HepG2 (cell line): Measurements from ENCODE around the gene SLC35F1. TPM values are rescaled to one million over a fixed set of nuclear protein-coding genes. Genes with fewer than 3 reads are reported as not detected.

Experiments
- FOXP1 ChIP-seq, 2 experiments: fragments of 450-650 bp in 1 of 2; IDR thresholded peaks; 2 replicates each; pipeline ENCODE4 v1.6.1; 2017 to 2018; ENCODE audit warnings: antibody characterized with exemption in 1 of 2
- ZBTB40 ChIP-seq, 2 experiments: fragments of 450-650 bp in 1 of 2; sonication (generic) in 1 of 2; formaldehyde crosslinking in 1 of 2; IDR thresholded peaks; 2 replicates each; pipeline versions ENCODE4 v1.6.1 to v1.8.0; 2016 to 2022; ENCODE audit warnings: antibody characterized with exemption in 1 of 2, mild to moderate bottlenecking in 1 of 2, missing genetic modification reagents in 1 of 2
- ZMYM2 ChIP-seq: sonication (generic); formaldehyde crosslinking; IDR thresholded peaks from 2 replicates; pipeline ENCODE4 v1.8.0; 2022; ENCODE audit warnings: mild to moderate bottlenecking, missing genetic modification reagents
- polyA plus RNA-seq, 8 experiments: library from polyadenylated mRNA; depleted of rRNA in 3 of 8; stranded (reverse) in 7 of 8; unstranded in 1 of 8; fragments of >200 nt; fragmentation: Illumina TruSeq in 4 of 8; extraction: Trizol in 4 of 8; gene quantifications; 2 replicates each; pipeline versions ENCODE4 v1.2.1 to v1.2.3, GENCODE V29; 2011 to 2016; ENCODE audit warnings: low read depth in 4 of 8, missing spikeins in 1 of 8, mixed read lengths in 1 of 8; ENCODE audit not compliant: insufficient read depth in 1 of 8
- total RNA-seq, 5 experiments: library from RNA; depleted of rRNA; stranded (reverse); fragments of >200 nt; fragmentation: Illumina TruSeq; extraction: Trizol; gene quantifications; 2 replicates each; pipeline ENCODE4 v1.2.3, GENCODE V29; 2016; ENCODE audit warnings: low read depth in 1 of 5

The SLC35F1 gene
- total and polyA plus RNA-seq, 2 of the 13 experiments (the other 11 are each of a cell fraction or from before 2014, with no cell fraction given), result 0.01 TPM; not detected in 1

GRCh38 chr6:118220429-118221128 is 313.5 kb downstream of the SLC35F1 start (continued):
- TF ChIP-seq ZBTB40 (IDR thresholded peaks at IDR 0.05) (no peak), ZBTB40 (CRISPR knock-in tag; IDR thresholded peaks at IDR 0.05) (no peak), ZMYM2 (CRISPR knock-in tag) (no peak), FOXP1 (IDR thresholded peaks at IDR 0.05) (no peak), FOXP1 (CRISPR knock-in tag; IDR thresholded peaks at IDR 0.05) (no peak)
